ENCODE measurements around the gene ZNF302. TPM values are rescaled to one million over a fixed set of nuclear protein-coding genes. Genes with fewer than 3 reads are reported as not detected.

ZNF302 gene
- polyA plus RNA-seq, 1 of the 3 experiments (the other 2 are of a cell fraction), result 14.3 TPM

- no peak overlapping the region for H3K4me2 ChIP-seq
- peak overlapping the region in 1 of 2 experiments; percentile 21; a peak in 2 of 4 replicates for H3K4me3 ChIP-seq (ENCODE audit: low read depth in 2 of 2, low read length in 1 of 2)
- H3K79me2 ChIP-seq (ENCODE audit: insufficient read depth), result no peaks in the 10 kb centered on the region
- no peaks in the 10 kb centered on the region for H3F3A ChIP-seq (replicated peaks; ENCODE audit: insufficient read depth)
- POLR2A ChIA-PET, result interaction anchor here (0.7 kb wide), 1 partner anchor 15 kb away, joined by 5 read pairs; no protein-coding TSS in a partner anchor
- TF ChIP-seq RXRA (IDR thresholded peaks at IDR 0.05; ENCODE audit: borderline replicate concordance, low read depth), result no peak
- no peak for TF ChIP-seq EZH2phosphoT487 (IDR thresholded peaks at IDR 0.05; ENCODE audit: borderline replicate concordance, low read depth)
- no peak for TF ChIP-seq FOSL2 (IDR thresholded peaks at IDR 0.05; ENCODE audit: borderline replicate concordance, low read depth)
- TF ChIP-seq MXI1 (IDR thresholded peaks at IDR 0.05; ENCODE audit: low read depth, low read length), result peak; percentile 67; the same call in 1 of the 2 replicates
- no peak for TF ChIP-seq USF1 (IDR thresholded peaks at IDR 0.05; ENCODE audit: borderline replicate concordance, low read depth)
- no peak for TF ChIP-seq TEAD4 (IDR thresholded peaks at IDR 0.05; ENCODE audit: borderline replicate concordance, insufficient read depth)
- no peak for TF ChIP-seq MAX (IDR thresholded peaks at IDR 0.05; ENCODE audit: low read depth)
- peak; percentile 87 for TF ChIP-seq RAD21 (IDR thresholded peaks at IDR 0.05; ENCODE audit: low read length)
- TF ChIP-seq CHD2 (IDR thresholded peaks at IDR 0.05; ENCODE audit: low read length, partially characterized antibody), result no peak
- TF ChIP-seq EP300 (IDR thresholded peaks at IDR 0.05; ENCODE audit: borderline replicate concordance in 1 of 2, low read depth in 1 of 2, low read length in 1 of 2), result no peak
- TF ChIP-seq POLR2AphosphoS5 (IDR thresholded peaks at IDR 0.05; ENCODE audit: low read depth, low read length), result no peak
- peak; percentile 71 for TF ChIP-seq CTCF (IDR thresholded peaks at IDR 0.05)
- TF ChIP-seq GABPA (IDR thresholded peaks at IDR 0.05; ENCODE audit: low read depth), result no peak
- TF ChIP-seq SIN3A (IDR thresholded peaks at IDR 0.05; ENCODE audit: borderline replicate concordance, low read depth, low read length), result no peak
- TF ChIP-seq TAF1 (IDR thresholded peaks at IDR 0.05; ENCODE audit: borderline replicate concordance, low read depth, low read length), result no peak
- TF ChIP-seq SMC3 (IDR thresholded peaks at IDR 0.05; ENCODE audit: low read depth, low read length), result peak; percentile 73
- no peak for TF ChIP-seq RCOR1 (IDR thresholded peaks at IDR 0.05; ENCODE audit: low read length)
- H3K9ac ChIP-seq, result no peak overlapping the region
- H3K36me3 ChIP-seq (replicated peaks in 1 of 2; ENCODE audit: control insufficient read depth in 1 of 2, insufficient read depth in 2 of 2, low read length in 1 of 2), result no peaks in the 10 kb centered on the region
- CTCF ChIA-PET, result interaction anchor here (0.6 to 7.1 kb wide), 34 partner anchors 9 to 1307 kb away, joined by 3 to 73 read pairs (median 4); partner anchors contain the start of gene ZNF302
- DNase-seq, result peak; percentile 55
- 0 out of 2 replicates have a peak overlapping the region, but pooled peaks have one; percentile 14 for H2AFZ ChIP-seq (ENCODE audit: low read depth)
- 29% methylated on average over 11 of the region's 11 CpGs for WGBS (ENCODE audit: low lambda C conversion rate)
- no peaks in the 10 kb centered on the region for H3K4me1 ChIP-seq (ENCODE audit: control insufficient read depth in 1 of 2, insufficient read depth in 2 of 2, low read depth in 1 of 2, low read length in 1 of 2)
- H3K27ac ChIP-seq (ENCODE audit: low read depth in 2 of 2, low read length in 1 of 2), result no peak overlapping the region
- no peaks in the 10 kb centered on the region for H4K20me1 ChIP-seq (ENCODE audit: insufficient read depth)
- no peaks in the 10 kb centered on the region for H3K9me3 ChIP-seq
- H3K9me2 ChIP-seq, result no peaks in the 10 kb centered on the region
- no peaks in the 10 kb centered on the region for H3K27me3 ChIP-seq (ENCODE audit: insufficient read depth)
These were observed 35.1 kb downstream of the ZNF302 start for GRCh38 chr19:34712395-34713261.
